GM04504 (cell line): ENCODE results near the gene OSBPL6.

ENCODE experiments used
- DNase-seq: peaks from one replicate; pipeline ENCODE4 v3.0.0-alpha.2; 2012; ENCODE audit warnings: low read depth

OSBPL6 gene

GRCh38 chr2:178448968-178449661 is 254.8 kb downstream of the OSBPL6 start:
- DNase-seq = no peak

- DNase-seq = no peak
Observed at GRCh38 chr2:178449700-178450523, 255.6 kb downstream of the OSBPL6 start.

GRCh38 chr2:178450524-178450773 is 256.1 kb downstream of the OSBPL6 start:
- DNase-seq = no peak

GRCh38 chr2:178450774-178451525 is 256.6 kb downstream of the OSBPL6 start, which contains the start of the genes PJVK and PRKRA:
PJVK (plus strand) TSS chr2:178451378; CDS start chr2:178453410, 2,032 bp downstream.
PRKRA (minus strand) TSS chr2:178451175; CDS start chr2:178451030, 145 bp downstream.
- peak; percentile 95 for DNase-seq

- DNase-seq = no peak
Observed at GRCh38 chr2:178452334-178452733, 258.0 kb downstream of the OSBPL6 start.
